GM18907 (cell line): ENCODE data around the gene NEDD4L.

Source experiments
- ATAC-seq: cut with Tn5 transposase; IDR thresholded peaks from one replicate; pipeline ENCODE4 v1.9.1; 2021; ENCODE audit warnings: mild to moderate bottlenecking, moderate library complexity; ENCODE audit not compliant: unreplicated experiment

NEDD4L gene

DNA sequence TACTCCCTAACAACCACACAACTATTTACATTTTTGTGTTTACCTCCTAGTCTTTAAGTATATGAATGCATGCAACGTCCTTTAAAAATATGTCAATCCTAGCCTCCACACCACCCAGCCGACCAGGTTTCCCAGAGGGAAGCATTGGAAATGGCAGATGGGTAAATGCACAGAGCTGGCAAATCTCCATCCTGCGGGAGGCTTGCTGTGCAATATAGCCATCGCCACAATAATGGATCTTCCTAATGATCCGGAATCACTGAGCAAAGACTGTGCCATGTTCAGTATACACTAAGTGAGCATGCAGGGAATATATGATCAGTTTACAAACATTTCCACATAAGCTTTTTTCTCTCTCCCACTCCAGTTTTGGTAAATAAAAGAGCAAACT is 131.8 kb downstream of the NEDD4L start:
- ATAC-seq, result no peak

DNA sequence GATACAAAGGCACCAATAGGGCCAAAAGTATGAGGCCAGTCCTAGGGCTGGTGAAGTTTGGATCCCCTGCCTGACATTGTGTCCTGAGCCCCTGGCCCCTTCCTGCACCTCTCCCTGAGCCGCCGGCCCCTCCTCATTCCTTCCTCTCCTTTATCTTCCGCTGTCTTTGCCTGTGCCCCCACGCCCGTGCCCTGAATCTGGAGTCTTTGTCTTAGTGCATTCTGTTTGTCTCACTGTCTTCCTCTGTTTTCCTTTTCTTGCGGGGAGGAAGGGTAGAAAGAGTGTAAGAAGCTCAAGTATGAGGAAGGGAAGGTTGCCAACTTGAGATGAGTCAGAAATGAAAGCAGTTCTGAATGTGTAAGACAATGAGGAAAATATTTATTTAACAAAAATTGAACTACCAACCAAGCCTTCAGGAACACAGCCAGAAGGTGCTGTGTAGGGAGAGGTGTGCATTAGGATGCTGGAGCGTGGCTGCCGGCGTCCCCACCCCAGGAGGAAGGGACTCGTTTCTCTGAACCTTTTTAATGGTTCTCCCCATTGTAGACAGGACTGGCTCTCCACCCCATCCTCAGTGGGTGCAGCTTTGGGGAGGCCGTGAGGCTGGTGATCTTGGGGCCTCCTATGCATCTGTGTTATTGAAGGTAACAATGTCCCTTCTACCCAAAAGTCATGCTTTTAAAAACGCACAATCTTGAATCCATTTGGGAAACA is 133.1 kb downstream of the NEDD4L start:
- no peak for ATAC-seq

DNA sequence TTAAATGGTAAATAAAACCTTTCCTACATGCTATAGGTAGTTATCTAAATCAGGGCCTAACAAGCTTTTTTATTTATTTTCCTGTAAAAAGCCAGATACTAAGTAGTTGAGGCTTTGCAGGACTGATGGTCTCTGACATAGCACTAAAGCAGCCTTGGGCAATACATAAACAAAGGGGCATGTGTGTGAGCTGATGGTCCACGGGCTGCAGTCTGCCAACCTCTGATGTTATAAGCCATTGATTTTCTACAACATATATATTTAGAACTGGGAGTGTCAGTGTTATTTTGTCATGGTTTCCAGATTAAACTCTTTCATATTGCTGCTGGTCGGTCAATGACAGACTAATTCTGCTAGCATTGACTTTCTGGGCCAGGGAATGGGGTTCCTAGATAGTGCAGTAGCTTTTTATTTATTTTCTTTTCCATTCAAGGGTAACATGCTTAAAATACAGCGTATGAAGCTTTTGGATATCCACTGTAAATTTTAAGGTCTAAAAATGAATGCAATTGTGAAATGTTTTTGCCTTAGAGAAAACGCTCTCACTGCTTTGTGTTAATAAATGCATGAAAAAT is 134.0 kb downstream of the NEDD4L start:
- no peak for ATAC-seq

DNA sequence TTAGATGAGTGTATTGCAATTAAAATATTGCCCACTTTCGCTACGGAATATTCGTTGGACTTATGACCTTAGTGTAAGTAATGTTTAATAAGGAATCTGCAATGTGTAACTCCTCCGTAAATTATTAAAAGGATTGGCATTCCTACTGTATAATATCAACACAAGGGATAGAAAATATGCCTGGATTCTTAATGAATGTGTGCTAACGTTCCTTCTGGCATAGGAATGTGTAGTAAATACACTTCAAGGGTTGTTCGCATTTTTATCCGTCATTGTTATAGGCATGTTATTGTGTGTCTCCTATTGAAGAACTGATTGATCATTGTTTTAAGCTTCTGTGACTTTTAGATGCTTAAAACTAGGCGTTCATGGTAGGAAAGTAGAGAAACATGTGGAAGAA is 134.5 kb downstream of the NEDD4L start:
- no peak for ATAC-seq

DNA sequence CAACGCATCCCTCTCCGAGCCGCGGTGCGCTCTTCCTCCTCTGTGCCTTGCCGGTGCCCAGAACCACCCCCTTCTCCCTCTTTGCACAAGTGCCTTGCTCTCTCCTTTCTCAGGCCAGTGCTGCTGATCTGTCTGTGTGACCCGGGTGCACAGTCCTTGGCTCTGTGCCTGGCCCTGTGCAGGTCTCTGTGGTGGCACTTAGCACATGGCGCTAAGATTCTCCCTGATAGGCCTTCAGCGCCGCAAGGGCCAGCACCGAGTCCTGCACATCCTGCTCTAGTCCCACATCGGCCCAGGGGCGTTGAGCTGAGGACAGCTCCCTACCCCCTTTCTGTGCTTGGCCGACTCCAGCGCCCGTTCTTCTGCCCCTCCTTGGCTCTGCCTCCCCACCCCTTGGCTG is 136.1 kb downstream of the NEDD4L start:
- ATAC-seq, result no peak

DNA sequence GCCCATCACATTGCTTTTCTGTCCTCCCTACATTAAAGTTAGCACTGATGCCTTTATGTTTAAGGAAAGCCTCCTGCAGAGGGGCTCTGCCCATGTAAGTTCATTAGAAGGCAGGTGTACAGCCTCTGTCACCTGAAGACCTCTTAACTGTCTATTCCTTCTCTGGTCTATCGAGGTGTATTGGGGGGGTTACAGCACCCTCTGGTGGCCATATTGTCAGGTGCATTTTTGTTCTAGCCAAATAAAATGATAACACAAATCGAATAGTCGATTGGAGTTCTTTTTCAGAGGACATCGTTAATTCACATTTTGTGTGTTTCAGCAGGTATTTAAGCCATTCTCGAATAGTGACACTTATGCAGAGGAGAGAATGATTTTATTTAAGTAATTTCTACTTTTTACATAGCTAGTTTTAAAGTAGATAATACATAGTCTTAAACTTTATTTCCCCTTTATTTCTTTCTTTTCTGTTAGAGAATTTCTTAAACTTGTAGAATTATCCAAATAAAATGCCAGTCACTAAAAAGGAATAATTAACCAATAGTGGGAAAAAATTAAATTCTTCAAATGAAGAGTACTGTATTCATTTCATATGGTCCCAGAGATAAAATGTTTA is 136.8 kb downstream of the NEDD4L start:
- ATAC-seq, result peak; percentile 53

DNA sequence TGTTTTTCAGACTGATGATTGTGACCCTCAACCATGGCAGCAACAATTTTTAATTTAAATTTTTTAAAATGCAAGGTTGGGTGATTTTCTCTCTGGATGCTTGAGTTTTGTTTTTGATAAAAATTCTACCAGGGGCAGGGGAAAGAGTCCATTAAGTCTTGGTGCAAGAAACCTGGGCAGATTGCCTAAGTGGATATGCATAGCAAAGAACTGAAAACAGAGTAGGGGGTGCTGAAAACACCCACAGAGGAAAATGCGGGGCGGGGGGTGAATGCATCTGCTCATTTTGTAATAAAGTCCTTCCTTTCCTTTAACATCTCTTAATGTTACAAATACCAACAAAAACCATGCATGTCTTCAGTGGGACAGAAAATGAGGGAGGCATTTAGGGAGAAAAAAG is 138.0 kb downstream of the NEDD4L start:
- no peak for ATAC-seq

DNA sequence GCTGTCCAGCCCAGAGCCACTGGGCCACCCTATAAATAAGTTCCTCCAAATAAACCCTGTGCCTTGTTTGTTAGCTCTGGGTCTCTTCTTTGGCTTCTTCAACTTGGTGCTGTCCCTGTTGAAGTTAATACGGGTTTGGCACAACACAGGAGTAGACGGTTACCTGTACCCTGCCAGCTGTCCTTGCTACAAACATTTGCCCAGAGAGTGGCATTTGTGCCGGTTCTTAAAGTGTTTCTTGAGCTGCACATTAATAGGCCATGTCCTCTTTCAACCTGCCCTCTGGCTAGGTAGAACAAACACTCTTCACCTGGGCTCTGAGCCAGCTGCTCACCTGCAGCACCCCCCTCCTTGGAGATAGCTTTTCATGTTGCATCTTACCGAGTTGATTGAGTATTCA is 139.2 kb downstream of the NEDD4L start:
- no peak for ATAC-seq

DNA sequence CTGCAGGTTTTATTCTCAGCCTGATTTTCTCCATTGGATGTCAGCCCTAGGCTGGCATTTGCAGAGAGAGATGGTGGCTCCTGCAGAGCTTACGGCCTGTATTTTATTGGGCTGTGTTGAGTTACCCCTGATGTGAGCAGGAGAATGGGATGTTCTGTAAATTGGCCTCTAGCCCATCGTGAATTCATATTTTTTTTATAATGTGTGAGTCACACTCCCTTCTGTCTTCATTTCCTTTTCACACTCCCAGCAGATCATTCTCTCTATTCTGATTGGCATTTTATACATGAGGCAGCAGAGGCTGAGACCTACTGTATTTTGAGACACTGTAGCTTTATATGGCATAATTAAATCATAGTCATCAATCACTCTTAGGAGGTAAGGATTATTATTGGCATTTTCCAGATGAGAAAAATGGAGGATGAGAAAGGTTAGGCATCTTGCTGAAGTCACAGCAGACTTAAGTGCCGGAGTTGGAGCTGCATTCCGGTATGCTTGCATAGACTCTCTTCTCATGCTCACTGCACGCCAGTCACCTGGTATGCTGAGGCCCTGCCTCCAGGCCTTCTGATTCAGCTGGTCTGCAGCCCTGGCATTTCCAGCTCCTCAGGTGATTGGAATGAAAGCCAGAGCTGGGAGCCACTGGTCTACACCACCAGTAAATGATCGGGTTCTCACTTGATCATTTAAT is 142.4 kb downstream of the NEDD4L start:
- ATAC-seq, result no peak

DNA sequence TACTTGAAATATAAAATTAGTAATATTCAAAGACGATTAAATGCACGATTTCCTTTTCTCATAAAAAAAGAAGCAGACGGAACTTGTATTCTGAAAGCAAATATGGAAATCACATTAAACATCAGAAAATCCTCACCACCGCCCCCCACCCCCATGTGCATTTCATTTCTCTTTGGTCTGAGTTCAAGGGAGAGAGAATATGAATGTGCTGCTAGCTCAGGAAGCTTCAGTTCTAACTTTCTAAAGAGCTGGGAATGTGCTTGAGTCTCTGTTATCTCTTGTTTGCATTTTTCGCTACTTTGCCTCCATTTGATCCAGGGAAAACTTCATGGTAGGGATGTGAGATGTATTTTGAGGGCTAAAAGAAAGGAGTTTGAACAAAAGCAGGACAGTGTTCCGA is 143.6 kb downstream of the NEDD4L start:
- no peak for ATAC-seq

DNA sequence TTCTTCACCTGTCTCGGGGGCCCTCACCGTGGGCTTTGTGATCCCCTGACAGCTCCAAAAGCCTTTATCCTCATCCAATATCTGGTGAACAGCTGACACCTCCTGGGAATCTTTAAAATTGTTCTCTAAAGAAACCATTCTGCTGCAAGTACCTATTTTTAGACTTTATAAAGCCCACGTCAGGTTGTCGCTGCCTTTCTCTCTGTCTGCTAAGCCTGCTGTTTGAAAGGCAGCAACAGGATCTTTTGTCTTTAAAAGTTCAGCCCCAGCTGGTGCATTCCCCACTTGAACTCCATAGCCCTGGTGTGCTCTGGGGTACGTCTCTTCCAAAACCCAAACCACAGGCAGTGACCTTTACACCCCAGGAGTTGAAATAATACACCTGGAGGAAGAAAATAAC is 145.0 kb downstream of the NEDD4L start:
- no peak for ATAC-seq

DNA sequence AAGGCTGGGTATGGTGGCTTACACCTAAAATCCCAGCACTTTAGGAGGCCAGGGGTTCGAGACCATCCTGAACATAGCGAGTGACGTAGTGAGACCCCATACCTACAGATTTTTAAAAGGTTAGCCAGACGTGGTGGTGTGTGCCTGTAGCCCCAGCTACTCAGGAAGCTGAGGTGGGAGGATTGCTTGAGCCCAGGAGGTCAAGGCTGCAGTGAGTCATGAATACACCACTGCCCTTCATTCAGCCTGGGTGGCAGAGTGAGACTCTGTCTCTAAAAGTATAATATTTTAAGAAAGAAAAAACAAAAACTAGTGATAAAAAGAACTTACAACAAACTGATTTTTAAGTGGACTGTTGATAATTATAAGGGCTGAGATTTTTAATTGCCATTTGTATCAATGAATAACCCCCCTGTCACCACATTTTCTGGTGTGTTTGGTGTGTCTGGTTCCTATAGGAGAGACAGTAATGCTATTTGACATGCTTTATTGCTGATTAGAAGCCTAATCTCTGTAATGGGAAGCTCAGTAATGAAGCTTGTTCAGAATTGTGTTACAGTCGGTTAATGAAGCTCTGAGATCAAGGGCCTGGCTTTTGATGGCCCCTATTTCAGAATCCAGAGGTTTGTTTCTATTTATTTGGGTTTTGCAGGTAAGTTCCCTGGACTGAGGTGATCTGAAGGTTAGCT is 147.0 kb downstream of the NEDD4L start:
- no peak for ATAC-seq

DNA sequence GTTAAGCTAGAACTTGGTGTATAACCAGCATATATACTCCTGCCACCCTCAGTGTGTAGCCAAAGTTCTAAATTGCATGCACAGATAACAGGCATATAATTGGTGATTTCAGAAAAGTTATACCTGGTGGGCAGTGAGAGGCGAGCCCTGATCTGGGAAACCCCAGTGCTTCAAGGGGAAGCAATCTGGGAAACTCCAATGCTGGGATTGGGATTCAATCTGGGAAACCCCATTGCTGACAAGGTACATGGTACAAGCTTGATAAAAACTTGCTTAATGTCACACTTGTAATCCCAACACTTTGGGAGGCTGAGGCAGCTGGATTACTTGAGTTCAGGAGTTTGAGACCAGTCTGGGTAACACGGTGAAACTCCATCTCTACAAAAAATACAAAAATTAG is 147.6 kb downstream of the NEDD4L start:
- ATAC-seq, result no peak

DNA sequence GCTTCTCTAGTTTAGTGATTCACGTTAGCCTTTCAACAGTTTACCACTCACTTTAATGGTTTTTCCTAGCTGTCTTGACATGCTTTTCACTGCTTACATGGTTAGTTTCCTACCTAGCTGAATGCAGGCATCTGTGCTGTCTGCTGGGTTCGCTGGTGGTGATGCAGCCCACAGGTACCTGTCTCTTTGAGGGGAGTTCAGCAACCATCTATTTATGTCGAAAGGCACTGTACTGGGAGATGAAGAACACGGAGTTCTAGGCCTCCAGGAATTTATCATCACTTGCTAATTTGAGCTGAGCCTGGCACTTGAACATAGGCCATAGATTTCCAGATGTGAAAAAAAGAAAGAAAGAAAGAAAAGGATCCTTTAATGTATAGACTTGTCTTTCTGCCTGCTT is 148.5 kb downstream of the NEDD4L start:
- no peak for ATAC-seq

DNA sequence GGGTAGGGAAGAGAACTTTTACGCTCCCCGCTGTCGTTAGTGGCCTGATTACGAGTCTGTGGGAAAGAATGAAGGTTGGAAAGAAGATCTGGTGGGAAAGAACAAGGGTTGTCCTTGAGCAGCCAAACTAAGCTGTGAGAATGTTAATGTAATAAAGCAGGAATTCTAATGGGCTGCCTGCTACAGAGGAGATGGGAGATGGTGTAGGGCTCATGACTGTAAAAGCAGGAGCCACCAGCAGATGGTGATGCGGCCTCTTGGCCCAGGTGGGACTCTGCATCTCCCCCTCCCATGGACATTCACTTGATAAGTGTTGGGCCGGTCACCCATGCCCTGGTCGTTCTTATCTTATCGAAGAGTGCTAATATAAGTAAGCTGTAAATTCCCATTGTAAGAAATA is 150.0 kb downstream of the NEDD4L start:
- no peak for ATAC-seq

DNA sequence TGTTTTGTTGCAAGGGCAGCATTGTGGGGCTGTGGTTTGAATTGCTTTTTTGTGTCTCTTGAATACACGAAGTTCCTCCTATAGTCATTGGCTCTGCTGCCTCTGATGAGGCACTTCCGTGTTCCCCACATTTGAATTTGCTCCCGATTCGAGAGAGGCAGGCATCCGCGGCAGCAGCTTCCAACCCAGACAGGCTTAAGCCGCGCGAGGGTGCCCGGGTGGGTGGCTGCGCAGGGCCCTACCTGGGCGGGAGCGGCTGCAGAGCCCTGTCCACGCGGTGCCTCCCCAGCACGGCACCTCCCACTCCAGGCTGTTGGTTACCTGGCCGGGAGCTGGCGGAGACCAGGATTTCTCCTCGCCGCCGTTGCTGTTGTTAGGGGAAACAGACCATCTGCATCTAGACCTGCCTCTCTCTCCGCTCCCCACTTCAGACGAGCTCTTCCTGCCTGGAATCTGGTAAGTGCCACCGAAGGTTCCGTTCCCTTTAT is 151.3 kb downstream of the NEDD4L start:
- ATAC-seq, result no peak

DNA sequence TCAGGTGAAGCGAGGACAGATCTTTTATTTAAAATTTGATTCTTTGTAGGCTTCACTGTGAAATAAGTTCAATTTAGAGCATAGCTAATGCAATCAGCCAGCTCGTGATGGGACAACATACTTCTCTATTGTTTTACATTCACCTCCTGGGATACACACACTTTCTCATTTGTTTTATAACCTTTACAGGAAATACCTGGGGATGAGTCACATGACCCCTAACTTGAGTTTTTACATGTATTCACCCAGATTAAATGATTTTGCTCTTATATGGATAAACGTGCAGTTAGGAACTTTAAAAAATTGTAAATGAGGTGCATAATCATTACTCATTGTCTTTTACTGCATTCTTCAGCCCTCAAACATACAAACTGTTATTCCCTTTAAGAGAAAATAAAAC is 152.1 kb downstream of the NEDD4L start:
- no peak for ATAC-seq

DNA sequence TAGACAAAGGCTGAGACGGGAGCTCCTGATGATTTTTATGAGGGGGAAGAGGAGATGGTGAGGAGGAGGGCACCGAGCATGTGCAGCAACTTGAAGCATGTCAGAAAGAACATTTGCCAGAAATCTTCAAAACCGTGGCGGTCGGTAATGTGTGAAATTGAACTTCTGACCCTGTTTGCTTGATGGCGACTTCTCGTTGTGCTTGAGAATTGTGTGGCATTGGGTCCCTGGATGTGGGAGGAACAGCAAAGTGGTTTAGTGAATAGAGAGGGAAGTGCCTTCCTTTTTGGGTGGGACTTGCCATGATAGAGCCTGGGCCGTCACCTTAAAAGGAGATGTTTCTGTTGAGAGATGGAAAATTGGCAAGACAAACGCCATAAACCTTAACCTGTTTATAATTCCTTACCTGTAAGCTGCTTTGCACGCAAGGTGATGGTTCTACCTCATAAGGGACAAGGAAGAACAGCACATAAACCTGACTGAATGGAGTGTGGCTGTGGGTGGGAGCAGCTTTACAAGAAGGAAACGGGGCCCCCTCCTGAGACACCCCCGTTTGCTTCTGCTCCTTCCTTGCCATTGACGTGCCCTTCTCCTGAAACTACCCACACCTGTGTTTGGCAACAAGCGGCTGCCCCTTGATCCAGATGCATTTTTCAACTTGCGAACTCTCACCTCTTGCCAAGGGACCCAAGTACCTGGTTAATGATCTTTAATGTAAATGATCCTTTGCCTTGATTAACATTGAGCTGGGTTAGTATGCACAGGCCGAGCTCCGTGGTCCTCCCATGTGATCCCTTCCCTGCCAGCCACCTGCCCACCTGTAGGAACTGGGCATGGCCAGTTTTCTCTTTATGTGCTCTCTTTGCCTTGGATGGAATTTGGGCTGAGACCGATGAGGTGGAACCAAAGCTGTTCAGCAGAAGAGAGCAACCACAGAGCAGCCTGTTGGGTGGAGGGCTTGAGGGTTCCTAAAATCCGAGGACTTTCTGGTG is 153.2 kb downstream of the NEDD4L start:
- ATAC-seq, result no peak

DNA sequence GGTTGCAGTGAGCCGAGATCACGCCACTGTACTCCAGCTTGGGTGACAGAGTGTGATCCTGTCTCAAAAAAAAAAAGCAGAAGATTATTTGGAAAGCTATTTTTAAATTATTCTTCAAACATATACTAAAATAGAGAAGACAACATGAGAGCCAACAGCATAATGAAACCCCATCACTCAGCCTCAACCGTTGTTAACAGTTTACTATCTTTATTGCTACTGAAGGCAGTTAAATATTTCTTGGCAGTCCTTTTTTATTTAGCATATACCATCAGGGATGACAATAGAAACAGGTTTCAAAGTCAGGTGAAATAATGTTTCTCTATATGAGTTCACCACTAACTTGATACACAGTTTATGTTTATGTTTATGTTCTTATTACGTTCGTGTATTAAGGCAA is 157.2 kb downstream of the NEDD4L start:
- no peak for ATAC-seq
